GM23338 (cell line): ENCODE data around the gene LRRC17. TPM values are rescaled to one million over a fixed set of nuclear protein-coding genes. Genes with fewer than 3 reads are reported as not detected.

Experiments
- ATAC-seq: fragments of 200-7000 bp; cut with Tn5 transposase; 3 replicates; pipeline ENCODE4 v1.9.1; 2020
- DNase-seq: peaks from one replicate; pipeline ENCODE4 v3.0.0-alpha.2; 2015; ENCODE audit warnings: low spot score
- H2AFZ ChIP-seq: fragments of 200-600 bp; sonication (generic); 2 replicates; pipeline ENCODE4 v1.8.0; 2016; ENCODE audit warnings: antibody characterized with exemption, mild to moderate bottlenecking, moderate library complexity
- H3F3A ChIP-seq: fragments of 200-600 bp; sonication (generic); replicated peaks from 2 replicates; pipeline ENCODE4 v1.8.0; 2017; ENCODE audit warnings: antibody characterized with exemption, mixed run types, low read depth
- H3K27ac ChIP-seq: fragments of 200-600 bp; sonication (generic); 2 replicates; pipeline ENCODE4 v1.6.1; 2016; ENCODE audit warnings: low read depth
- H3K27me3 ChIP-seq: fragments of 200-600 bp; sonication (generic); 2 replicates; pipeline ENCODE4 v1.8.0; 2016; ENCODE audit warnings: mild to moderate bottlenecking, mixed run types, moderate library complexity; ENCODE audit not compliant: insufficient read depth
- H3K36me3 ChIP-seq: fragments of 200-600 bp; sonication (generic); 2 replicates; pipeline ENCODE4 v1.8.0; 2016; ENCODE audit warnings: mild to moderate bottlenecking; ENCODE audit not compliant: insufficient read depth
- H3K4me1 ChIP-seq: fragments of 200-600 bp; sonication (generic); 2 replicates; pipeline ENCODE4 v1.8.0; 2016; ENCODE audit warnings: mild to moderate bottlenecking, moderate library complexity; ENCODE audit not compliant: insufficient read depth
- H3K4me2 ChIP-seq: fragments of 200-600 bp; sonication (generic); 2 replicates; pipeline ENCODE4 v1.7.1; 2017; ENCODE audit warnings: mixed run types
- H3K4me3 ChIP-seq: fragments of 200-600 bp; sonication (generic); 2 replicates; pipeline ENCODE4 v1.6.1; 2016; ENCODE audit warnings: mixed run types
- H3K79me2 ChIP-seq: fragments of 200-600 bp; sonication (generic); replicated peaks from 2 replicates; pipeline ENCODE4 v1.8.0; 2017; ENCODE audit warnings: mild to moderate bottlenecking; ENCODE audit not compliant: insufficient read depth
- H3K9me2 ChIP-seq: fragments of 200-600 bp; sonication (generic); 2 replicates; pipeline ENCODE4 v1.8.0; 2017; ENCODE audit not compliant: insufficient read depth
- H4K20me1 ChIP-seq: fragments of 200-600 bp; sonication (generic); replicated peaks from 2 replicates; pipeline ENCODE4 v1.8.0; 2017; ENCODE audit warnings: mild to moderate bottlenecking; ENCODE audit not compliant: insufficient read depth
- H3K27ac Mint-ChIP-seq: 2 replicates; pipeline ENCODE4 v1.8.0; 2020; ENCODE audit warnings: inconsistent platforms, mild to moderate bottlenecking, moderate library complexity, mixed read lengths
- H3K27me3 Mint-ChIP-seq: 3 replicates; pipeline ENCODE4 v1.8.0; 2022; ENCODE audit warnings: low read depth, mild to moderate bottlenecking, moderate library complexity, mixed read lengths, inconsistent platforms; ENCODE audit not compliant: insufficient read depth, poor library complexity
- H3K36me3 Mint-ChIP-seq: 3 replicates; pipeline ENCODE4 v1.8.0; 2021; ENCODE audit warnings: low read depth, mild to moderate bottlenecking, inconsistent platforms, moderate library complexity, mixed read lengths
- H3K4me1 Mint-ChIP-seq: 3 replicates; pipeline ENCODE4 v1.8.0; 2020; ENCODE audit warnings: mild to moderate bottlenecking, inconsistent platforms, mixed read lengths
- H3K4me3 Mint-ChIP-seq: 3 replicates; pipeline ENCODE4 v1.8.0; 2021; ENCODE audit warnings: moderate library complexity, mild to moderate bottlenecking, inconsistent platforms, mixed read lengths
- H3K9me3 Mint-ChIP-seq: 3 replicates; pipeline ENCODE4 v1.8.0; 2020; ENCODE audit warnings: moderate library complexity, mild to moderate bottlenecking, inconsistent platforms, mixed read lengths
- CTCF ChIP-seq, 2 experiments: fragments of 200-600 bp in 1 of 2; sonication (generic) in 1 of 2; conservative IDR thresholded peaks; 2 replicates each; pipeline versions ENCODE4 v1.5.1 to v1.6.1; 2016 to 2017; ENCODE audit warnings: antibody characterized with exemption in 2 of 2, low read depth in 2 of 2, mild to moderate bottlenecking in 2 of 2, moderate library complexity in 1 of 2
- EZH2phosphoT487 ChIP-seq: fragments of 200-600 bp; sonication (generic); IDR thresholded peaks from one replicate; pipeline ENCODE4 v1.8.1; 2018; ENCODE audit warnings: antibody characterized with exemption; ENCODE audit not compliant: unreplicated experiment
- JUNB ChIP-seq: IDR thresholded peaks from one replicate; pipeline ENCODE4 v1.6.1; 2016; ENCODE audit warnings: antibody characterized with exemption; ENCODE audit not compliant: unreplicated experiment
- STAT1 ChIP-seq: IDR thresholded peaks from one replicate; pipeline ENCODE4 v1.6.1; 2016; ENCODE audit warnings: antibody characterized with exemption; ENCODE audit not compliant: unreplicated experiment
- ZNF114 ChIP-seq: fragments of 250-450 bp; sonication (Bioruptor Pico); IDR thresholded peaks from 2 replicates; pipeline ENCODE4 v1.5.0; 2020; ENCODE audit warnings: mild to moderate bottlenecking, moderate library complexity
- ZNF462 ChIP-seq: fragments of 250-450 bp; sonication (Bioruptor Pico); IDR thresholded peaks from 2 replicates; pipeline ENCODE4 v1.5.0; 2020; ENCODE audit warnings: mild to moderate bottlenecking, moderate library complexity
- polyA plus RNA-seq: library from polyadenylated mRNA; unstranded; fragments of >200 nt; fragmentation: Nextera tagmentation; extraction: Ambion mirVana; gene quantifications from 2 replicates; pipeline ENCODE4 v1.2.1, GENCODE V29; 2016
- total RNA-seq: library from RNA; depleted of rRNA; stranded (reverse); fragments of >200 nt; shearing (Covaris generic); gene quantifications from 2 replicates; pipeline ENCODE4 v1.2.3, GENCODE V29; 2014

Gene LRRC17
- total and polyA plus RNA-seq, 2 experiments from 2014 or later: 2.8 to 3.1 TPM

GRCh38 chr7:102914585-102914984, 1.8 kb downstream of the LRRC17 start:
- Histone ChIP-seq H3K4me2 (no peak overlapping the region), H3K79me2 (no peaks in the 10 kb centered on the region), H2AFZ (peak overlapping the region; percentile 70; the same call in 1 of the 2 replicates), H4K20me1 (no peaks in the 10 kb centered on the region), H3K36me3 (no peaks in the 10 kb centered on the region), H3F3A (no peaks in the 10 kb centered on the region), H3K27me3 (no peaks in the 10 kb centered on the region), H3K9me2 (peaks cover 5% of the 10 kb centered on the region; the same call in 1 of the 2 replicates), H3K4me1 (peaks cover 35% of the 10 kb centered on the region), H3K4me3 (no peak overlapping the region), H3K27ac (no peak overlapping the region)
- ATAC-seq (peak; percentile 91), DNase-seq (peak; percentile 72)
- no peak for TF ChIP-seq STAT1
- TF ChIP-seq EZH2phosphoT487: no peak
- TF ChIP-seq JUNB: no peak
- no peak for TF ChIP-seq ZNF114 (CRISPR knock-in tag)
- no peak for TF ChIP-seq CTCF (conservative IDR thresholded peaks at IDR 0.05; ENCODE audit: low read depth in 2 of 2)
- no peak for TF ChIP-seq ZNF462 (CRISPR knock-in tag)
- no peaks in the 10 kb centered on the region for H3K9me3 Mint-ChIP-seq
- no peaks in the 10 kb centered on the region for H3K36me3 Mint-ChIP-seq
- peaks cover 35% of the 10 kb centered on the region for H3K4me1 Mint-ChIP-seq
- no peak overlapping the region for H3K4me3 Mint-ChIP-seq
- no peak overlapping the region for H3K27ac Mint-ChIP-seq
- peaks cover 2% of the 10 kb centered on the region for H3K27me3 Mint-ChIP-seq
